Stimulated activated CD8-positive, alpha-beta memory T cell treated with anti-CD3 and anti-CD28 coated beads, Interleukin-4, amount 100 ng/mL, for 48 hours (primary cell): ENCODE measurements around the gene MDGA2.

Experiments
- DNase-seq: peaks from one replicate; pipeline ENCODE4 v3.0.0-alpha.2; 2020

The MDGA2 gene

DNA sequence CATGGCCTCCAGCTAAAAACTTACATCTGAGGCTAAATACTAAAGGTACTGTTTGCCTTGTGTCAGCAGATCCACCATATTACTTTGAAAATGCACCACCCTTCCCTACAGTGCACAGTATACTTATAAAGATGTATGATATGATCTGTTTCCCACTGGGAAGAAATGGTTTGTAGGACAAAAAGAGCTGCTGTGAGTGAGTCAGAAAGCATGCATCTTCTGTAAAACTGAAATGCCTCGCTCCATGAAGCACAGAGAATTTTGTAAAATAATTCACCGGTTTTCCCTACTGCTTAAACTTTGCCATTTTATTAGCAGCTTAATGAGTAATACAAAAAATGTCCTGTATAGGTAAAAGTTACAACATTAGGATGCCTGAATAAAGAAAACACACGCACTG lies 68.8 kb downstream of the MDGA2 start:
- no peak for DNase-seq

DNA sequence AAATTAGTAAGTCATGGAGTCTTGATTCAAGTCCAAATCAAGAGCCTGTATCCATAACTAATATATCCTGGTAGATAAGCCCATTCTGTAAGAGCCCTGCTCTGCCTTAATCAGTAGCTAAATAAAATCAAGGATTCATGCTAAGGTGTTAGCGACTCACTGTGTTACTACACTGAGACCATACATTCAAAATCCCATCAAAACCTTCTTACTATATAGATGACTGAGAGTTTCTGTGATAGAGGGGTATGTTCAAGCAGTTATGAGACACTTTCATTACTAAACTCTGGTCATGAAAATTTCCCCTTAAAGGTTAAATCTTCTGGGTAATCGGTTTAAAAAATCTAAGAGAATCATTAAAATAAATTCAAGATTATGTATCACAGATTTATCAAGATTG lies 78.5 kb downstream of the MDGA2 start:
- no peak for DNase-seq

DNA sequence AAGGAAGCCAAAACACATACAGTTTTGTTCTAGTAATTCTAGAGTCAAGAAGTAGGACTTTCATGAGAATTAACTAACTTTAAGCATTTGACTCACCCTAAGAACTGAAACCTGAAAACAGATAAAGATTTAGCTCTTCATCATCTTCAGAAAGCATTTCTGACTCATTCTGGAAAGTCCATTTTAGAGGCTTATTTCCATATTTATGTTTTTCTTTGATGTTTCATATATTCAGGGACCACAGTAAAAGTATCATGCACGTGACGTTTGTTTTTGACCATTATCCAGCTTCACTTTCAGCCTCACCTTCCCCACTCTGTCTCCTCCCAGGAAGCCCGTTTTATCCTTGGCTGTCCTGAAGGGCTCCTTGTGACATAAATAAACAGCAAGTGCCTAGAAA lies 79.2 kb downstream of the MDGA2 start:
- no peak for DNase-seq

GRCh38 chr14:47595552-47595951 lies 79.9 kb downstream of the MDGA2 start:
- DNase-seq = no peak

DNA sequence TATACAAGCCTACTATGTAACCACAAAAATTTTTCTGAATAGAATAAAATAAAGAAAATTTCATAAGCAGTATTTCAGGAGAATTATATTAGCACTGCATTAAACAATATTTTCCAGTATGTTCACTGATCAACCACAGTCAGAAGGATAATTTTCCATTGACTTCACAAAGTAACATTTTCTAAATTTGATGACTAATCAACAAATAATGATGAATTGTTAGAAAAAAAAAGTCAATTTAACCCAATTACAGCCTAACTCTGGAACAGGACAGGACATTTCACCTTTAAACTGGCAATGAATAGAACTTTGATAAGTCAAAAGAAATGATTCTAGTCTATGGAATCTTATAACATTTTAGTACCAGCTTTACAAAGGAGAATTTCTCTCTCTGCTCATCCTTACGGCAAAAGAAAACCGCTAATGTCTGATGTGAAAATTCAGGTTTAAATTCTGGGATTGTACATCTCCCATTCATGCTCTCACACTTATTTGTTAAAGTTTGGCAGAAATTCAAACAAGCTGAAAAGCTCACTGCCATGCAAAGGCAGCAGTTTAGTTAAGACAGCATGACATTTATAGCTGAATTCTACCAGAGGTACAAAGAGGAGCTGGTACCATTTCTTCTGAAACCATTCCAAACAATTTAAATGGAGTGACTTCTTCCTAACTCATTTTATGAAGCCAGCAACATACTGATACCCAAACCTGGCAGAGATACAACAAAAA lies 84.5 kb downstream of the MDGA2 start:
- no peak for DNase-seq

- DNase-seq = no peak
These were observed 90.0 kb downstream of the MDGA2 start for GRCh38 chr14:47585447-47585846.

DNA sequence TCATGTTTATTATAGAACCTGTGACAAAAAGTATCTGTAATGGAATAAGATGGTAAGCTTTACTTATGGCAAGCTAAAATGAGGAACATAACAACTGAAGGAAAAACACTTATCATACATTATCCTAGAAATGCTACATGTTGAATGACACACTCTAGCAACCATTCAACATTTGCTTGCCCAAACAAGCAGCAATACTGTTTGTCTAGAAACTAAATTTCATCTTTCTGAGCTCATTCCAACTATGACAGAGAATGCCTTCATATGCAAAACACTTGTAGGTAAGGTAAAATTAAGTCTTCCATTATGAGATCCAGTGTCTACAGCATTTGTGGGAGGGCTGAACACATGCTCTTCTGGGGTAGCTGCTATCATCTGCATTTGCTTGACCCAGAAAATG lies 108.1 kb downstream of the MDGA2 start:
- no peak for DNase-seq

DNA sequence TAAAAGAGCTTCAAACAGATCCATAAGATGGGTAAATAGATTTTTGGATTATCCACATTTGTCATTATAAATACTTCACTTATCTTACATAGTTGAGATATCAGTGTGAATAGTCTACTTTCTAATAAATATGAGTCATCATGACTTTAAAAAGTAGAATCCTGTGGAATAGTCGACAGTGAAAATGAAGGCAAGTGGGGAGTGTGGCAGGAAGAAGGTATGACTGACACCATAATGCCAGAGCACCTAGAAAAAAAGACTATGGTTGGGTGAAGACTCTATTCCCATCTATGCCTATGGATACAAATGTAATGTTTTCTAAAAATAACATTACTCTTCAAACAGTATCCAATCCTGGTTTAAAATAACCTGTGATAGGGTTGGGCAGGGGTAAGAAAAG lies 117.5 kb downstream of the MDGA2 start:
- DNase-seq = no peak

- DNase-seq = no peak
These were observed 120.1 kb downstream of the MDGA2 start for GRCh38 chr14:47555333-47555732.

DNA sequence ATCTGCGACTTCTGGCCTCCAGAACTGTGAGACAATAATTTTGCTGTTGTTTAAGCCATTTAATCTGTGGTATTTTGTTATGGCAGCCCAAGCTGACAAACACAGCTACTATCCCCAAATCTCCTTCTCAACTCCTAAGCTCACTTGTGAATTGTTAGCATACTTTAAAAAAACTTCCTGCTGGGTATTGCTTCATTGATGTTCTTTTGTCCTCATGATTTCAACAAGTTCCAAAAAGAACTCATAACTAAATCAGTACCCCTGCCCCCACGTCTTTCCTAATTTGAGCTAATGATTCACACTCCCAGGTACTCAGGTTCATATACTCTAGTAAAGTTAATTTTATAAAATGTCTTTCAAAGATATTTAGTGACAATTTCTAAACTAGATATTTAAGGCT lies 125.5 kb downstream of the MDGA2 start:
- no peak for DNase-seq

GRCh38 chr14:47543459-47543858 lies 131.9 kb downstream of the MDGA2 start:
- no peak for DNase-seq

GRCh38 chr14:47541662-47542061 lies 133.7 kb downstream of the MDGA2 start:
- DNase-seq = no peak

DNA sequence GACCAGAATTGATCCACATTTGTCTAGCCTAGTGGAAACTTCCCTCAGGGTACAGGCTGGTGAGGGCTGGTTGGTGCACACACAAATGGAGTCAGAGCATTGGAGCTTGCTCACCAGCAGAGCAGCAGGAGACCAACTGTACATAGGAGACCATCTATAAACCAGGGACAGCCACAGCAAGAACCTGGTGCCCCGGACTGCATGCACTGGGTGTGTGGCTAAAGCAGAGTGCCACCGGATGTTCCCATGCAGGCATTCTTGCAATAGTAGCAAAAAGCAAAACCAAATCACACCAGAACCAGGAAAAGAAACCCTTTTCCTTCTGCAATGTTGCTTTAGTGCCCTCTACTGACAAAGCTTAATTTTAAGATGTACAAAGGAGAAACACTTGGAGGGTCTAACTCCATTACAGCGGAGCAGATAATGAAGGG lies 136.4 kb downstream of the MDGA2 start:
- DNase-seq = no peak

- DNase-seq = no peak
These were observed 139.1 kb downstream of the MDGA2 start for GRCh38 chr14:47536341-47536740.

- DNase-seq = no peak
These were observed 148.7 kb downstream of the MDGA2 start for GRCh38 chr14:47526591-47527244.

DNA sequence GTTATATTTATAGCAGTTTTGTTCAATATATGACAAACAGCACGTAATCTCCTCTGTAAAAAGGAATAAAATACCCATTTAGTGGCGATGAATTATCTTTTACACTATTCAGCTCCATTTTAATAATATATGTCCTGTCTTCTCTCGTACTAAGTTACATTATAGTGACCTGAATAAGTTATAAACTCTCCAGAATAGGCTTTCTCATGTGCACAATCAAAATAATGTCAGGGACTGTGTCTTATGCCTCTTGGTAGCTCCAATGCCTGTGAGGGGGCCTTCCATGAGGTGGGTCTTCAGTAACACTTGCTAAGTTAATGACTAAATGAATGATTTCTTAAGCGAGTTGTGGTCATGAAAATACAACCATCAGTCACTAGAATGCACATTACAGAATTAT lies 150.9 kb downstream of the MDGA2 start:
- no peak for DNase-seq

GRCh38 chr14:47520382-47520781 lies 155.0 kb downstream of the MDGA2 start:
- no peak for DNase-seq

- DNase-seq = no peak
These were observed 163.6 kb downstream of the MDGA2 start for GRCh38 chr14:47511829-47512228.

- DNase-seq = no peak
These were observed 165.4 kb downstream of the MDGA2 start for GRCh38 chr14:47509957-47510356.

- DNase-seq = no peak
These were observed 167.5 kb downstream of the MDGA2 start for GRCh38 chr14:47507861-47508260.

DNA sequence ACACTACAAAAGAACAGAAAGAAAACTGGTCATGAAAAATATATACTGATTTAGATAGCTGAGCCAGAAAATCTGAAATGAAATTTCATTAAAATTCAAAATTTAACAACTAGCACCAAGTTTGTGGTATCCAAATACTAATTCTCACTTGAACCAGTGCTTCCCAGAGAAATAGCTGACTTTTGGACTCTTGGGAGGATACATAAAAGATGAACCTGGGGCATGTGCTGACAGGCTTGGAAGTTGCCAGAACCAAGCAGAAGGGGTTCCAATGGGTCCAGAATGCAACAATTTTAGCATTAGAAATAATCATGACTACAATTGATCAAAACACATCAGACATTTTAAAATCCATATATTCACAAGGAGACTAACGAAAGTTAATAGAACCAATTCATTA lies 175.0 kb downstream of the MDGA2 start:
- no peak for DNase-seq

DNA sequence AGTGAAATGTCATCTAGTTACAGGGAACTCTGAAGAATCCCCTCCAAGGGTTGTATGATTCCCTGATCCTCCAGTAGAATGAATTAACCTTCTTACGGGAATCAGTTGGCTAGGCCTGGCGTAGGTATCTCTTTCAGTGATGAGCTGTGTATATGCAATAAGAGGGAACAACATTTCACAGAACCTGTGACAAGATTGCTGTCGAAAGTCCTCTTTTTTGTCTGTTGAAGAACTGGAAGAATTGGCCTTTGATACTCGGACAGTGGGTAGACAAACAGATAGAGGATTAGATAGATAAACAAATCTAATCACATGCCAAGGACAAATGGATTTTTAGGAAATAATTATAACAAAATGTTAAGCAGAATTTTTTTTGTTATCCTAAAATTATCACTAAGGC lies 184.6 kb downstream of the MDGA2 start:
- no peak for DNase-seq

GRCh38 chr14:47490353-47490752 lies 185.1 kb downstream of the MDGA2 start:
- DNase-seq = no peak

DNA sequence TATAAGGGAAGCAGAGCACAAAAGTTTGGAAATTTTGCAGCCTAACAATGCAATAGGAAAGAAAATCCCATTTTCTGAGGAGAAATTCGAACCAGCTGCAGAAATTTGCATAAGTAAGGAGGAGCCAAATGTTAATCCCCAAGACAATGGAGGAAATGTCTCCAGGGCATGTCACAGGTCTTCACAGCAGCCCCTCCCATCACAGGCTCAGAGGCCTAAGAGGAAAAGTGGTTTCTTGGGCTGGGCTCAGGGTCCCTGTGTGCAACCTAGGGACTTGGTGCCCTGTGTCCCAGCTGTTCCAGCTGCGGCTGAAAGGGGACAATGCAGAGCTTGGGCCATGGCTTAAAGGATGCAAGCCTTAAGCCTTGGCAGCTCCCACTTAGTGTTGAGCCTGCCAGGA lies 190.0 kb downstream of the MDGA2 start:
- no peak for DNase-seq

DNA sequence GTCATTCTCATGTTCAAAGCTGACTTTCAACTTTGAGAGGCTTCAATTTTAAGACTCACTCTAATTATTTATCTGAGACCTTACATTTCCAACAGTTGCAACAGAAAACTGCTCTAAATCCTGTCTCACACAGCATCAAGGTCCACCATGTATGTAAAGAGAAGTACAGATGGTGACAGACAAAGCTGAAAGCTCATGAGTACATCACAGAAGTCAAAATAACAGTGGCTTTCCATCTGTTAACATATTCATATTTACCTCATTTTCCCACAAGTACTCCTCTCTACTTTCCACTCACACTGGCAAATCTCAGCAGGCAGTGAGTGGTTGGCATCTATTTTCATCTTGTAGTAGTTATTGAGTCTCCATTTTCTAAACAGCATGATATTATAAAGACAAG lies 192.0 kb downstream of the MDGA2 start:
- no peak for DNase-seq
